ENCODE results near the gene ZSWIM8.

The ZSWIM8 gene

DNA sequence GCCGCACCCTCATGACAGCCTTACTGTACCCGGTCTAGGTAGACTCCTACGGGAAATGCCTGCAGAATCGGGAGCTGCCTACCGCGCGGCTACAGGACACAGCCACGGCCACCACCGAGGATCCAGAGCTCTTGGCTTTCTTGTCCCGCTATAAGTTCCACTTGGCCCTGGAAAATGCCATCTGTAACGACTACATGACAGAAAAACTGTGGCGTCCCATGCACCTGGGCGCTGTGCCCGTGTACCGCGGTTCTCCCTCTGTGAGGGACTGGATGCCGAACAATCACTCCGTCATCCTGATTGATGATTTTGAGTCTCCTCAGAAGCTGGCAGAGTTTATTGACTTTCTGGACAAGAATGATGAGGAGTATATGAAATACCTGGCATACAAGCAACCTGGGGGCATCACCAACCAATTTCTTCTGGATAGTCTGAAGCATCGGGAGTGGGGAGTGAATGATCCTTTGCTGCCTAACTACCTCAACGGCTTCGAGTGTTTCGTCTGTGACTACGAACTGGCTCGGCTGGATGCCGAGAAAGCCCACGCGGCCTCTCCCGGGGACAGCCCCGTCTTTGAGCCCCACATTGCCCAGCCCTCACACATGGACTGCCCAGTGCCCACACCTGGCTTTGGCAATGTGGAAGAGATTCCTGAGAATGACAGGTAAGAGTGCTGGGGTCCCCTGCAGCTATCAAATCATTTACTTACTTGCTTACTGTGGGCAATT is 12.1 kb upstream of the ZSWIM8 start:
- Histone ChIP-seq H3K4me3 (ENCODE audit: low read length) (peak overlapping the region; percentile 78), H3K36me3 (ENCODE audit: insufficient read depth, low read length) (peaks cover 60% of the 10 kb centered on the region), H3K9ac (ENCODE audit: low read depth, low read length) (peak overlapping the region; percentile 87), H3K9me3 (ENCODE audit: insufficient read depth, low read depth, low read length) (no peaks in the 10 kb centered on the region), H3K27ac (ENCODE audit: low read depth, low read length) (peak overlapping the region; percentile 86; the same call in 1 of the 2 replicates), H3K27me3 (ENCODE audit: insufficient read depth, low read length) (no peaks in the 10 kb centered on the region), H3K4me1 (ENCODE audit: insufficient read depth, low read length) (peaks cover 13% of the 10 kb centered on the region)
- 18% methylated on average over 29 of the region's 29 CpGs for WGBS

DNA sequence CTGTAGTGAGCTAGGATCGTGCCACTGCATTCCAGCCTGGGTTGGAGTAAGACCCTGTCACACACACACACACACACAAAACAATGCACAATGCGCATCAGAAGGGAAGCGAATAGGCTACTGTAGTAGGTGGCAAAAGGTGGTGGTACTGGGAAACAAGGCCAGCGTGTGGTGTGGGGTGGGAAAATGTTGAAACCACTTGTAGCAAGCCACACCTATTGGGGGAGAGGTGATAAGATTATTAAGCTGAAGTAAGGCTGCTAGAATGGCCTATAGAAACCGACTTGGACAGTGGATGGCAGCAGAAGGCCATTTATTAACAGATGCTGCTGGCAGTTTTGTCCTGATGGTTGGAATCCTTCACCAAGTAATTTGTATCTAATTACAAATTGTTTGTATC is 10.8 kb upstream of the ZSWIM8 start:
- peaks cover 60% of the 10 kb centered on the region for H3K36me3 ChIP-seq (ENCODE audit: insufficient read depth, low read length)
- H3K4me1 ChIP-seq (ENCODE audit: insufficient read depth, low read length): peaks cover 13% of the 10 kb centered on the region
- peak overlapping the region; percentile 78 for H3K4me3 ChIP-seq (ENCODE audit: low read length)
- WGBS: 60% methylated on average over 4 of the region's 5 CpGs
- no peaks in the 10 kb centered on the region for H3K9me3 ChIP-seq (ENCODE audit: insufficient read depth, low read depth, low read length)
- H3K27me3 ChIP-seq (ENCODE audit: insufficient read depth, low read length): no peaks in the 10 kb centered on the region
- no peak overlapping the region for H3K27ac ChIP-seq (ENCODE audit: low read depth, low read length)
- no peak overlapping the region for H3K9ac ChIP-seq (ENCODE audit: low read depth, low read length)

- Histone ChIP-seq H3K9me3 (ENCODE audit: insufficient read depth, low read depth, low read length) (no peaks in the 10 kb centered on the region), H3K27ac (ENCODE audit: low read depth, low read length) (no peak overlapping the region), H3K9ac (ENCODE audit: low read depth, low read length) (no peak overlapping the region), H3K4me3 (ENCODE audit: low read length) (no peak overlapping the region), H3K27me3 (ENCODE audit: insufficient read depth, low read length) (no peaks in the 10 kb centered on the region), H3K36me3 (ENCODE audit: insufficient read depth, low read length) (peaks cover 52% of the 10 kb centered on the region), H3K4me1 (ENCODE audit: insufficient read depth, low read length) (peaks cover 22% of the 10 kb centered on the region)
- 94% methylated on average over 4 of the region's 5 CpGs for WGBS
Measured at GRCh38 chr10:73779018-73779417, 6.4 kb upstream of the ZSWIM8 start.

GRCh38 chr10:73779539-73780197 is 5.7 kb upstream of the ZSWIM8 start:
- Histone ChIP-seq H3K9me3 (ENCODE audit: insufficient read depth, low read depth, low read length) (no peaks in the 10 kb centered on the region), H3K9ac (ENCODE audit: low read depth, low read length) (no peak overlapping the region), H3K4me1 (ENCODE audit: insufficient read depth, low read length) (peaks cover 20% of the 10 kb centered on the region), H3K27me3 (ENCODE audit: insufficient read depth, low read length) (no peaks in the 10 kb centered on the region), H3K36me3 (ENCODE audit: insufficient read depth, low read length) (peaks cover 49% of the 10 kb centered on the region), H3K4me3 (ENCODE audit: low read length) (no peak overlapping the region), H3K27ac (ENCODE audit: low read depth, low read length) (no peak overlapping the region)
- 92% methylated on average over 3 of the region's 3 CpGs for WGBS

GRCh38 chr10:73780301-73780700 is 5.1 kb upstream of the ZSWIM8 start:
- peaks cover 13% of the 10 kb centered on the region for H3K4me1 ChIP-seq (ENCODE audit: insufficient read depth, low read length)
- WGBS: 94% methylated on average over 5 of the region's 5 CpGs

DNA sequence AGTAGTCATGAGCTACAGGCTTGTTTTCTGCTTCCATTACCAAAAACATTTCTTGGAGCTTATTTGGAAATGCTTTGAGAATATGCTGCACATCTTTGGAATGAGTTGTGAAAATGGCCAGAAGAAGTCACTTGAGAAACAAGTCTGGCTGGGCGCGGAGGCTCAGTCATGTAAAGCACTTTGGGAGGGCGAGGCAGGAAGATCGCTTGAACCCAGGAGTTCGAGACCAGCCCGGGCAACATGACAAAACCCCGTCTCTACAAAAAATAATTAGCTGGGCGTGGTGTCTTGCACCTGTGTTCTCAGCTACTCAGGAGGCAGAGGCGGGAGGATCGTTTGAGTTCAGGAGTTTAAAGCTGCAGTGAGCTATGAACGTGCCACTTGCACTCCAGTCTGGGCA is 4.4 kb upstream of the ZSWIM8 start:
- WGBS: 50% methylated on average over 11 of the region's 11 CpGs
- H3K27me3 ChIP-seq (ENCODE audit: insufficient read depth, low read length): no peaks in the 10 kb centered on the region
- H3K27ac ChIP-seq (ENCODE audit: low read depth, low read length): no peak overlapping the region
- peaks cover 13% of the 10 kb centered on the region for H3K4me1 ChIP-seq (ENCODE audit: insufficient read depth, low read length)
- peaks cover 36% of the 10 kb centered on the region for H3K36me3 ChIP-seq (ENCODE audit: insufficient read depth, low read length)
- H3K9ac ChIP-seq (ENCODE audit: low read depth, low read length): peak overlapping the region; percentile 87
- peak overlapping the region; percentile 81 for H3K4me3 ChIP-seq (ENCODE audit: low read length)
- H3K9me3 ChIP-seq (ENCODE audit: insufficient read depth, low read depth, low read length): no peaks in the 10 kb centered on the region

More at GRCh38 chr10:73780301-73780700, 5.1 kb upstream of the ZSWIM8 start:
- no peak overlapping the region for H3K27ac ChIP-seq (ENCODE audit: low read depth, low read length)
- peaks cover 43% of the 10 kb centered on the region for H3K36me3 ChIP-seq (ENCODE audit: insufficient read depth, low read length)
- H3K27me3 ChIP-seq (ENCODE audit: insufficient read depth, low read length): no peaks in the 10 kb centered on the region
- H3K9me3 ChIP-seq (ENCODE audit: insufficient read depth, low read depth, low read length): no peaks in the 10 kb centered on the region
- H3K9ac ChIP-seq (ENCODE audit: low read depth, low read length): 0 out of 2 replicates have a peak overlapping the region, but pooled peaks have one; percentile 87
- peak overlapping the region; percentile 81 for H3K4me3 ChIP-seq (ENCODE audit: low read length)

GRCh38 chr10:73781548-73781878 is 3.9 kb upstream of the ZSWIM8 start:
- Histone ChIP-seq H3K9ac (ENCODE audit: low read depth, low read length) (peak overlapping the region; percentile 87), H3K9me3 (ENCODE audit: insufficient read depth, low read depth, low read length) (no peaks in the 10 kb centered on the region), H3K27ac (ENCODE audit: low read depth, low read length) (peak overlapping the region; percentile 87), H3K36me3 (ENCODE audit: insufficient read depth, low read length) (peaks cover 31% of the 10 kb centered on the region), H3K4me3 (ENCODE audit: low read length) (peak overlapping the region; percentile 81), H3K4me1 (ENCODE audit: insufficient read depth, low read length) (peaks cover 16% of the 10 kb centered on the region), H3K27me3 (ENCODE audit: insufficient read depth, low read length) (no peaks in the 10 kb centered on the region)
- WGBS: 1% methylated on average over 14 of the region's 14 CpGs

- no peaks in the 10 kb centered on the region for H3K27me3 ChIP-seq (ENCODE audit: insufficient read depth, low read length)
- H3K9me3 ChIP-seq (ENCODE audit: insufficient read depth, low read depth, low read length): no peaks in the 10 kb centered on the region
- H3K27ac ChIP-seq (ENCODE audit: low read depth, low read length): peak within 1 kb of the TSS; percentile 87
- H3K4me1 ChIP-seq (ENCODE audit: insufficient read depth, low read length): peaks cover 18% of the 10 kb centered on the region
- 1% methylated on average over 57 of the region's 57 CpGs for WGBS
- peaks cover 27% of the 10 kb centered on the region for H3K36me3 ChIP-seq (ENCODE audit: insufficient read depth, low read length)
- peak within 1 kb of the TSS; percentile 81 for H3K4me3 ChIP-seq (ENCODE audit: low read length)
- peak within 1 kb of the TSS; percentile 87 for H3K9ac ChIP-seq (ENCODE audit: low read depth, low read length)
Measured at GRCh38 chr10:73781879-73782748, 3.3 kb upstream of the ZSWIM8 start, which contains the start of gene CHCHD1. TSS of gene CHCHD1 (plus strand) at chr10:73782048. CDS start at chr10:73782076, 28 bp downstream.

- no peaks in the 10 kb centered on the region for H3K27me3 ChIP-seq (ENCODE audit: insufficient read depth, low read length)
- H3K4me3 ChIP-seq (ENCODE audit: low read length): peak overlapping the region; percentile 81
- H3K27ac ChIP-seq (ENCODE audit: low read depth, low read length): no peak overlapping the region
- 64% methylated on average over 2 of the region's 2 CpGs for WGBS
- peak overlapping the region; percentile 87 for H3K9ac ChIP-seq (ENCODE audit: low read depth, low read length)
- no peaks in the 10 kb centered on the region for H3K9me3 ChIP-seq (ENCODE audit: insufficient read depth, low read depth, low read length)
- peaks cover 24% of the 10 kb centered on the region for H3K36me3 ChIP-seq (ENCODE audit: insufficient read depth, low read length)
- H3K4me1 ChIP-seq (ENCODE audit: insufficient read depth, low read length): peaks cover 18% of the 10 kb centered on the region
Measured at GRCh38 chr10:73782749-73783085, 2.7 kb upstream of the ZSWIM8 start.

DNA sequence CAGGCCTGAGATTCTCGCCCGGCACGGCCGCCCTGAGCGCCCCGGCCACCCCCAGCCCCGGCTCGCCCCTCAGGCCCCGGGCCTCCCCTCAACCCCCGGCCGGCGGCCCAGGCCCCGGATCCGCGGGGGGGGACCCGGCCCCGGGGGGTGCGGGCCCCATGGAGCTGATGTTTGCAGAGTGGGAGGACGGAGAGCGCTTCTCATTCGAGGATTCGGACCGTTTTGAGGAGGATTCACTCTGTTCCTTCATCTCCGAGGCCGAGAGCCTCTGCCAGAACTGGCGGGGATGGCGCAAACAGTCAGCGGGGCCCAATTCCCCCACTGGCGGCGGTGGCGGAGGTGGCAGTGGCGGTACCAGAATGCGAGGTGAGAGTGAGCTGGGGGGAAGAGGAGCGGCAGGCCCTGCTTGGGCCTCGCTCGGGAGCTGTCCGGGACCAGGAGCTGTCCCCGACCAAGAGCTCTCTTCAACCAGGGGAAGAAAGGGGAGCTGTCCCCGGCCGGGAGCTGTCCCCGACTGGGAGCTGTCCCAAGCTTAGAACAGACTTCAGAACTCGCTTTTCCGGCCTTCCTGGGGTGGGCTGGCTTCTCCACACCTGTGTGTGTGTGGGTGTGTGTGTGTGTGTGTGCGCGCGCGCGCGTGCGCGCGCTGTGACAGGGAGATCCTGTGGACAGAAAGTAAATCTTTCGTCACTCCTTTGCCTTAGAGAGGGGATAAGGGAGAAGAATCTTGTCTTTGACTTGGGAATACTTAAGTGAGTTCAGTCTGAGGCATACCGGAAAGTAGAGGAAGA is 510 bp downstream of the ZSWIM8 start:
- peaks cover 13% of the 10 kb centered on the region for H3K4me1 ChIP-seq (ENCODE audit: insufficient read depth, low read length)
- H3K27me3 ChIP-seq (ENCODE audit: insufficient read depth, low read length): no peaks in the 10 kb centered on the region
- H3K36me3 ChIP-seq (ENCODE audit: insufficient read depth, low read length): peaks cover 17% of the 10 kb centered on the region
- peak overlapping the region; percentile 86 for H3K4me3 ChIP-seq (ENCODE audit: low read length)
- no peak overlapping the region for H3K27ac ChIP-seq (ENCODE audit: low read depth, low read length)
- whole genome bisulfite sequencing: 2% methylated on average over 54 of the region's 54 CpGs
- H3K9me3 ChIP-seq (ENCODE audit: insufficient read depth, low read depth, low read length): no peaks in the 10 kb centered on the region
- peak overlapping the region; percentile 62 for H3K9ac ChIP-seq (ENCODE audit: low read depth, low read length)

All from HUES64 (cell line).